ENCODE results near the gene ABCA4.

Gene ABCA4

GRCh38 chr1:94038511-94038910, 82.4 kb downstream of the ABCA4 start:
- no peak for TF ChIP-seq ZNF8 (CRISPR knock-in tag; IDR thresholded peaks at IDR 0.05)
- no peak for TF ChIP-seq RARB (CRISPR knock-in tag; IDR thresholded peaks at IDR 0.05)
- TF ChIP-seq TCF4 (CRISPR knock-in tag; IDR thresholded peaks at IDR 0.05; ENCODE audit: borderline replicate concordance): no peak
- no peak for TF ChIP-seq ZFP3 (CRISPR knock-in tag; IDR thresholded peaks at IDR 0.05)
- TF ChIP-seq SNAI2 (CRISPR knock-in tag; IDR thresholded peaks at IDR 0.05): no peak
- no peak for TF ChIP-seq ZFP30 (CRISPR knock-in tag; IDR thresholded peaks at IDR 0.05)
- no peak for TF ChIP-seq TOX (CRISPR knock-in tag; IDR thresholded peaks at IDR 0.05; ENCODE audit: borderline replicate concordance)
- TF ChIP-seq CSDC2 (CRISPR knock-in tag; IDR thresholded peaks at IDR 0.05): no peak
- no peak for TF ChIP-seq PATZ1 (CRISPR knock-in tag; IDR thresholded peaks at IDR 0.05; ENCODE audit: borderline replicate concordance)
- ATAC-seq: no peak

- no peak for ATAC-seq
- TF ChIP-seq ZFP3 (CRISPR knock-in tag; IDR thresholded peaks at IDR 0.05): no peak
- TF ChIP-seq ZNF70 (CRISPR knock-in tag; IDR thresholded peaks at IDR 0.05): no peak
- TF ChIP-seq ZC3H10 (CRISPR knock-in tag; IDR thresholded peaks at IDR 0.05): no peak
- TF ChIP-seq TOX (CRISPR knock-in tag; IDR thresholded peaks at IDR 0.05; ENCODE audit: borderline replicate concordance): no peak
- no peak for TF ChIP-seq CREB5 (CRISPR knock-in tag; IDR thresholded peaks at IDR 0.05; ENCODE audit: low read depth)
- no peak for TF ChIP-seq TSHZ2 (CRISPR knock-in tag; IDR thresholded peaks at IDR 0.05)
- TF ChIP-seq BACH2 (CRISPR knock-in tag; IDR thresholded peaks at IDR 0.05; ENCODE audit: borderline replicate concordance): no peak
- no peak for TF ChIP-seq CSDC2 (CRISPR knock-in tag; IDR thresholded peaks at IDR 0.05)
- TF ChIP-seq ZFP30 (CRISPR knock-in tag; IDR thresholded peaks at IDR 0.05): no peak
These were observed 83.3 kb downstream of the ABCA4 start for GRCh38 chr1:94037392-94038229.

- ATAC-seq: no peak
- TF ChIP-seq BACH2 (CRISPR knock-in tag; IDR thresholded peaks at IDR 0.05; ENCODE audit: borderline replicate concordance) (no peak), CSRNP3 (CRISPR knock-in tag; IDR thresholded peaks at IDR 0.05) (no peak), PPARA (CRISPR knock-in tag; IDR thresholded peaks at IDR 0.05; ENCODE audit: borderline replicate concordance) (no peak), RARB (CRISPR knock-in tag; IDR thresholded peaks at IDR 0.05) (no peak), ESRRG (CRISPR knock-in tag; IDR thresholded peaks at IDR 0.05) (no peak), ZNF565 (CRISPR knock-in tag; conservative IDR thresholded peaks at IDR 0.05; ENCODE audit: low read depth) (no peak), TOX (CRISPR knock-in tag; IDR thresholded peaks at IDR 0.05; ENCODE audit: borderline replicate concordance) (no peak), GLIS3 (CRISPR knock-in tag; IDR thresholded peaks at IDR 0.05) (no peak), POU6F1 (CRISPR knock-in tag; IDR thresholded peaks at IDR 0.05; ENCODE audit: borderline replicate concordance, low read depth) (no peak), ZFP30 (CRISPR knock-in tag; IDR thresholded peaks at IDR 0.05) (no peak), CSDC2 (CRISPR knock-in tag; IDR thresholded peaks at IDR 0.05) (no peak), ZFP3 (CRISPR knock-in tag; IDR thresholded peaks at IDR 0.05) (no peak), TCF4 (CRISPR knock-in tag; IDR thresholded peaks at IDR 0.05; ENCODE audit: borderline replicate concordance) (no peak), PATZ1 (CRISPR knock-in tag; IDR thresholded peaks at IDR 0.05; ENCODE audit: borderline replicate concordance) (no peak), ZNF70 (CRISPR knock-in tag; IDR thresholded peaks at IDR 0.05) (no peak), ZC3H10 (CRISPR knock-in tag; IDR thresholded peaks at IDR 0.05) (no peak), ARNTL (CRISPR knock-in tag; IDR thresholded peaks at IDR 0.05; ENCODE audit: borderline replicate concordance, low read depth) (no peak), TSHZ2 (CRISPR knock-in tag; IDR thresholded peaks at IDR 0.05) (no peak)
These were observed 84.2 kb downstream of the ABCA4 start for GRCh38 chr1:94036730-94037129.

All from SK-N-SH treated with all-trans-retinoic acid at 6 μM for 48 hours (cell line).